Lower leg skin (tissue), 4 donors: ENCODE measurements around the gene NEO1. TPM values are rescaled to one million over a fixed set of nuclear protein-coding genes. Genes with fewer than 3 reads are reported as not detected.
"Not testable (repeated sequence)": the region's sequence is repeated elsewhere in the genome, so short reads cannot be mapped to it uniquely, and the experiment has no call there.

ENCODE experiments used
- DNase-seq, 2 donors: peaks; one replicate each; pipeline ENCODE4 v3.0.0-alpha.2; 2019; ENCODE audit warnings: low spot score in 2 of 2
- H3K4me3 ChIP-seq: fragments of 200-600 bp; sonication (generic); 2 replicates; pipeline ENCODE4 v1.5.1; 2017; ENCODE audit warnings: mild to moderate bottlenecking, low read depth; ENCODE audit not compliant: poor library complexity, severe bottlenecking
- POLR2A ChIP-seq, 2 donors: fragments of 450-650 bp; IDR thresholded peaks; one replicate each; pipeline ENCODE4 v1.6.1; 2016 to 2017; ENCODE audit warnings: antibody characterized with exemption in 2 of 2, mild to moderate bottlenecking in 1 of 2, moderate library complexity in 1 of 2
- WGBS, 2 donors: methylation state at CpG; one replicate each; pipeline ENCODE4 v1.1.5; 2018; 5-methylcytosine and 5-hydroxymethylcytosine counted together
- intact Hi-C: fragments of 100-400 bp; cut with DNase I; formaldehyde crosslinking; loops from one replicate; pipeline ENCODE4 v1.15.0; 2023; ENCODE audit warnings: low total_unique reads
- total RNA-seq, 4 donors: library from RNA; depleted of rRNA; stranded (reverse); fragments of >200 nt; gene quantifications; one replicate each; pipeline ENCODE4 v1.1.0, GENCODE V29; 2016
- TF ChIP-seq, protein P1 (sequence below), 3 donors: fragments of 450-650 bp; IDR thresholded peaks; one replicate each; pipeline ENCODE4 v1.5.1; 2016; ENCODE audit warnings: antibody characterized with exemption in 3 of 3, mild to moderate bottlenecking in 3 of 3, moderate library complexity in 2 of 3

NEO1 gene
- total RNA-seq, 4 donors from 2014 or later, result 60.0 to 102 (median 80.9) TPM

DNA sequence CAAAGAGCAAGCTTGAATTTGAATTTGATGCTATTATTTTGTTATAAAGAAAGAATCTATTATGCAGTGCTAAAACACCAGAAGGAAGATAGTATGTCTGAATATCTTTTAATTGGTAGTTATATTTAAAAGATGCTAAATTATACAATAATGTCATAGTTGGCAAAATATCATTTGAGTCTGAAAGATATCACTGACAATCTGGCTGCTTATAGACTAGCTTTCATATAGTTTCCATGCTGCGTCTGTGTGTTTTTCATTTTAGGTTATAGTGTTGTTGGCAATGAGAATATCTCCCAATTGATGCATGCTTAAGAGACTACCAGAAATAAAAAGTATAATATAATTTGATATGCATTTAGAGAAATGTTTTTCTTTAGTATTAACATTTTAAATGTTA is 142.9 kb downstream of the NEO1 start:
- 98% methylated on average over 1 of the region's 1 CpG for WGBS, 2 donors
- no peak overlapping the region for H3K4me3 ChIP-seq
- DNase-seq, result no peak
- no peak for TF ChIP-seq POLR2A (IDR thresholded peaks at IDR 0.05)
- TF ChIP-seq, protein P1, sequence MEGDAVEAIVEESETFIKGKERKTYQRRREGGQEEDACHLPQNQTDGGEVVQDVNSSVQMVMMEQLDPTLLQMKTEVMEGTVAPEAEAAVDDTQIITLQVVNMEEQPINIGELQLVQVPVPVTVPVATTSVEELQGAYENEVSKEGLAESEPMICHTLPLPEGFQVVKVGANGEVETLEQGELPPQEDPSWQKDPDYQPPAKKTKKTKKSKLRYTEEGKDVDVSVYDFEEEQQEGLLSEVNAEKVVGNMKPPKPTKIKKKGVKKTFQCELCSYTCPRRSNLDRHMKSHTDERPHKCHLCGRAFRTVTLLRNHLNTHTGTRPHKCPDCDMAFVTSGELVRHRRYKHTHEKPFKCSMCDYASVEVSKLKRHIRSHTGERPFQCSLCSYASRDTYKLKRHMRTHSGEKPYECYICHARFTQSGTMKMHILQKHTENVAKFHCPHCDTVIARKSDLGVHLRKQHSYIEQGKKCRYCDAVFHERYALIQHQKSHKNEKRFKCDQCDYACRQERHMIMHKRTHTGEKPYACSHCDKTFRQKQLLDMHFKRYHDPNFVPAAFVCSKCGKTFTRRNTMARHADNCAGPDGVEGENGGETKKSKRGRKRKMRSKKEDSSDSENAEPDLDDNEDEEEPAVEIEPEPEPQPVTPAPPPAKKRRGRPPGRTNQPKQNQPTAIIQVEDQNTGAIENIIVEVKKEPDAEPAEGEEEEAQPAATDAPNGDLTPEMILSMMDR (IDR thresholded peaks at IDR 0.05), result no peak
- intact Hi-C loops, result no loop called here

DNA sequence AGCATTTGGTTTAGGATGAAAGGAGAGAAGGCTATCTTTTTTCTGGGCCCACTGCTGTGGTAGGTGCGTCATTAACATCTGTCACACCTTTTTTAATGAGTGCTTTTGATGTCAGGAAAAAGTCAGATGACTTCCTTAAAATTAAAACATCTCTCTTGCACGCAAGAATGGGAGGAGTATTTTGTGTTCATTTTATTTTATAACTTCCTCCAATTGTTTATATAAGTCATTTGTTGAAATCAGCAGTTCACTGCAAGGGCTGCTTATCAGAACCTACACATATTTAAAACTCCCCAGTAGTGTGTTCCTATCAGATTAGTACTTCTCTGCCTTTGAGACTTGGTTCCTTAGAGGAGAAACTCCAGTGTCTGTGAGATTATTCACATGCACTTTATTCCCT is 143.8 kb downstream of the NEO1 start:
- intact Hi-C loops, result no loop called here
- no peak overlapping the region for H3K4me3 ChIP-seq
- DNase-seq, result no peak
- 58 to 61% methylated on average over 2 of the region's 2 CpGs for WGBS, 2 donors
- no peak for TF ChIP-seq POLR2A (IDR thresholded peaks at IDR 0.05)
- TF ChIP-seq, protein P1 (IDR thresholded peaks at IDR 0.05), result no peak

DNA sequence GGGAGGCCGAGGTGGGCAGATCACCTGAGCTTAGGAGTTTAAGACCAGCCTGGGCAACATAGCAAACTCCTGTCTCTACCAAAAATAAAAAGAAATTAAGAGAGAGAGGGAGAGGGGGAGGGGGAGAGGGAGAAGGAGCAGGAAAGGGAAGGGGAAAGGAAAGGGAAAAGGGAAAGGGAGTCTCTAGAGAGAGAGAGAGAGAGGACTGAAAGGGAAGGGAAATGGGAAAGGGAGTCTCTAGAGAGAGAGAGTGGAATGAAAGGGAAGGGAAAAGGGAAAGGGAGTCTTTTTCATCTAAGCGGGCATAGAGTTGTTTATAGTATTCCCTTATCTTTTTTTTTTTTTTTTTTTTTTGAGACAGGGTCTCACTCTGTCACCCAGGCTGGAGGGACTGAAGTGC is 148.1 kb downstream of the NEO1 start:
- no peak for DNase-seq
- intact Hi-C loops, result no loop called here
- H3K4me3 ChIP-seq, result no peak overlapping the region
- no peak for TF ChIP-seq POLR2A (IDR thresholded peaks at IDR 0.05)
- TF ChIP-seq, protein P1 (IDR thresholded peaks at IDR 0.05), result no peak
- WGBS, 2 donors, result 94 to 98% methylated on average over 2 of the region's 2 CpGs

DNA sequence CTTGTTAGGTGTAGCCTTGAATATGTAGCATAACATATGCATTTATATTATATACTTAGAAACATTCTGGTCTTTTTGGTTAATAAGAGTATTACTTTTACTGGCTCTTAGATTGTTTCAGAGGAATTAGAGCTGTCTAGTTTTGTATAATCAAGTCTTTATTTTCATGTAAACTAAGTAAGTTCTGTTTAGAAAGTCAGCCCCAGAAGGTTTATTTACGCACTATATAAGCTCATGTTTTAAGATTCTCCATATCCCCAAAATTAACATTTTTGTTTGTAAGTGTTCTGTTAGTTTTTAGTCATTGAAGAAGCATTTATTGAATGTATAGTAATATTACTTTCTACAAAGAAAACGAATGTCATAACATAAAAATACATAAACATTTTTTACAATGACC is 158.4 kb downstream of the NEO1 start:
- intact Hi-C loops, result no loop called here
- no peak overlapping the region for H3K4me3 ChIP-seq
- TF ChIP-seq, protein P1 (IDR thresholded peaks at IDR 0.05), result no peak
- TF ChIP-seq POLR2A (IDR thresholded peaks at IDR 0.05), result no peak
- 90 to 94% methylated on average over 2 of the region's 2 CpGs for WGBS, 2 donors
- no peak for DNase-seq

DNA sequence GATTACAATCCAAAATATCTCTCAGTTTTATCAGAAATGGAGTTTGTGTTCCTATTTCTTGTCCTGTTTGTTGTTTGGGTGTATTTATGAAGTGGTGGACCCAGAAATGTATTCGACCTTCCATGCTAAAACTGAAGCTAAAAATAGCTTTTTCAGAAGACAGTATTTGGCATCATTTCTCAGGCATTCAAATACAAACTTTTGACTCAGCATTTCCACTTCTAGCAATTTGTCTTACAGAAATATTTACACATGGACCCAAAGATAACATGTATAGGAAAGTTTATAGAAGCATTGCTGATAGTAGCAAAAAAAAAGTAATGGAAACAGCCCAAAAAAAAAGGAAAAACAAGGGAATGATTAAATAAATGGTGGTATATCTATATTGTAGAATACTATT is 160.2 kb downstream of the NEO1 start:
- no peak for TF ChIP-seq POLR2A (IDR thresholded peaks at IDR 0.05)
- TF ChIP-seq, protein P1 (IDR thresholded peaks at IDR 0.05), result no peak
- WGBS, 2 donors, result 39% methylated on average over 1 of the region's 1 CpG
- no peak overlapping the region for H3K4me3 ChIP-seq
- intact Hi-C loops, result no loop called here
- DNase-seq, result no peak

DNA sequence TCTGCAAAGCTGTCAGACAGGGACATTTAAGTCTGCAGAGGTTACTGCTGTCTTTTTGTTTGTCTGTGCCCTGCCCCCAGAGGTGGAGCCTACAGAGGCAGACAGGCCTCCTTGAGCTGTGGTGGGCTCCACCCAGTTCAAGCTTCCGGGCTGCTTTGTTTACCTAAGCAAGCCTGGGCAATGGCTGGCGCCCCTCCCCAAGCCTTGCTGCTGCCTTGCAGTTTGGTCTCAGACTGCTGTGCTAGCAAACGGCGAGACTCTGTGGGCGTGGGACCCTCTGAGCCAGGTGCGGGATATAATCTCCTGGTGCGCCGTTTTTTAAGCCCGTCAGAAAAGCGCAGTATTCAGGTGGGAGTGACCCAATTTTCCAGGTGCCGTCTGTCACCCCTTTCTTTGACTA is 169.2 kb downstream of the NEO1 start:
- intact Hi-C loops, H3K4me3 ChIP-seq, DNase-seq: not testable (repeated sequence)
- WGBS, 2 donors, result 92 to 94% methylated on average over 11 of the region's 11 CpGs
